H1 (cell line): Measurements from ENCODE around the gene RBM20. TPM values are rescaled to one million over a fixed set of nuclear protein-coding genes. Genes with fewer than 3 reads are reported as not detected.

Experiments used
- CBX8 ChIP-seq: fragments of 300-800, 300-1000 bp; sonication (generic); IDR thresholded peaks from 2 replicates; pipeline ENCODE4 v1.7.1; 2016; ENCODE audit warnings: low read depth, low read length, borderline replicate concordance
- E2F6 ChIP-seq: IDR thresholded peaks from 2 replicates; pipeline ENCODE4 v1.6.1; 2012; ENCODE audit warnings: inconsistent platforms
- KDM1A ChIP-seq: fragments of 200-600, 300-600 bp; sonication (generic); IDR thresholded peaks from 2 replicates; pipeline ENCODE4 v1.7.1; 2016; ENCODE audit warnings: mild to moderate bottlenecking, low read length, borderline replicate concordance
- polyA plus RNA-seq, 7 experiments: library from polyadenylated mRNA; depleted of rRNA in 3 of 7; stranded (reverse) in 5 of 7; unstranded in 2 of 7; fragments of >200 nt in 5 of 7; fragments of 200-250 nt in 2 of 7; gene quantifications; 1 replicate in 5 of 7; 2 replicates in 1 of 7; 4 replicates in 1 of 7; pipeline versions ENCODE4 v1.2.1 to v1.2.3, GENCODE V29; 2011 to 2013; ENCODE audit warnings: missing spikeins in 2 of 7, mixed read lengths in 2 of 7
- total RNA-seq: library from RNA; stranded (reverse); fragmentation: NEBNext Ultra II Directional; extraction: Animal tissue kit (Norgen Biotek cat#: 25700); gene quantifications from 2 replicates; pipeline ENCODE4 v1.2.1, GENCODE V29; 2021

Gene RBM20
- total and polyA plus RNA-seq, 2 of the 8 experiments (the other 6 are each of a cell fraction or from before 2014, with no cell fraction given), result 0.05 to 0.63 TPM

DNA sequence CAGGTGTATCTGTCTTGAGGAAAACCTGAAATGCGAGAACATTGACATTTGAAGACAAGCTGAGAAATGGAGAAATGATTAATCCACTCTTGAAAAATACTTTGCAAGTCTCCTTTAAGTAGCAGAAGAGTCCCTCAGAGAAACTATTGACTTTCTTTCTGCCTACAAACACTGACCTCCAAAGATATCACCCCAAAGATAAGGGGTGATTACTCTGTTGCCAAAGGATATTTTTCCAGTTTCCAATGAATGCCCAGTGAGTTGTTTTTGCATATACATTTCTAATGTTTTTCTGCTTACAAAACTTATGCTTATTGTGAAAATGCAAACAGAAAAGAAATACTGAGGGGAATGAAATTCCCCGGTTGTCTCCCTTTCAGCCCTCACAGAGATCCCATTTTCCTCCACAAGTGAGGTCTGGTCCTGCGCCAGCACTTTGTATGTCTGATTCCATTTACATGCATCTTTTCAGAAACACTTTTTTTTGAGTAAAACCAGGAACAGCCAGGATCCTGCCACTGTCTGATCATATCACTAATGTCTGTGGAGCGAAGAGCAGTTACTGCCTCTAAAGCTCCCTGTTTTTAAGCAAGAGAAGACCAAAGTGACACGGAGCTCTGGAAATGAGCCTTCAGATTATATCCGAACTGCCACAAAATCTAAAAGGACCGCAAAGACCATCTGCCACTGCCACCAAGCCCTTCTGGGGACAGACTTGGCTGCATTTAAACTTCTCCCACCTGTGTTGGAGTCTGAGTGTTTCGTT, 144.7 kb downstream of the RBM20 start (continued):
- TF ChIP-seq CBX8, result no peak
- no peak for TF ChIP-seq KDM1A
- no peak for TF ChIP-seq E2F6
